WTC11 (cell line): ENCODE data around the gene HSPB6. TPM values are rescaled to one million over a fixed set of nuclear protein-coding genes. Genes with fewer than 3 reads are reported as not detected.

Experiments
- ATAC-seq: fragments of 200-7000 bp; cut with Tn5 transposase; 2 replicates; pipeline ENCODE4 v1.10.0; 2021; ENCODE audit warnings: mild to moderate bottlenecking, moderate library complexity
- CTCF ChIA-PET: fragments of 300-600 bp; sonication (Branson Sonifier 250); formaldehyde crosslinking; loops from one replicate; lab custom pipeline; 2021; ENCODE audit warnings: antibody characterized with exemption; lab: Charles Lee
- POLR2A ChIA-PET: fragments of 350-600 bp; sonication (Branson Sonifier 250); formaldehyde crosslinking; loops from one replicate; lab custom pipeline; 2021; ENCODE audit warnings: antibody characterized with exemption; lab: Charles Lee
- DNase-seq: peaks from one replicate; pipeline ENCODE4 v3.0.0; 2021; ENCODE audit warnings: low spot score
- H3K27ac Mint-ChIP-seq: 2 replicates; pipeline ENCODE4 v1.8.0; 2021; ENCODE audit warnings: mixed read lengths
- H3K27me3 Mint-ChIP-seq: 2 replicates; pipeline ENCODE4 v1.8.0; 2021; ENCODE audit warnings: low read depth, mild to moderate bottlenecking, moderate library complexity, mixed read lengths
- H3K36me3 Mint-ChIP-seq: 2 replicates; pipeline ENCODE4 v1.8.0; 2021; ENCODE audit warnings: mixed read lengths
- H3K4me1 Mint-ChIP-seq: 2 replicates; pipeline ENCODE4 v1.8.0; 2022; ENCODE audit warnings: mixed read lengths
- H3K4me3 Mint-ChIP-seq: 2 replicates; pipeline ENCODE4 v1.8.0; 2021; ENCODE audit warnings: mild to moderate bottlenecking, moderate library complexity, mixed read lengths
- H3K9me3 Mint-ChIP-seq: 2 replicates; pipeline ENCODE4 v1.8.0; 2021; ENCODE audit warnings: mixed read lengths
- AFF4 ChIP-seq: sonication (generic); formaldehyde crosslinking; IDR thresholded peaks from 2 replicates; pipeline ENCODE4 v1.8.1; 2023; ENCODE audit warnings: mild to moderate bottlenecking, missing genetic modification reagents, borderline replicate concordance
- ATF2 ChIP-seq: sonication (generic); formaldehyde crosslinking; IDR thresholded peaks from 2 replicates; pipeline ENCODE4 v1.8.1; 2022; ENCODE audit warnings: low read depth, missing genetic modification reagents, borderline replicate concordance
- E2F4 ChIP-seq: sonication (generic); formaldehyde crosslinking; IDR thresholded peaks from 2 replicates; pipeline ENCODE4 v1.8.1; 2022; ENCODE audit warnings: low read depth, mild to moderate bottlenecking, moderate library complexity, missing genetic modification reagents, borderline replicate concordance
- FOXK1 ChIP-seq: sonication (generic); formaldehyde crosslinking; IDR thresholded peaks from 2 replicates; pipeline ENCODE4 v1.8.0; 2022; ENCODE audit warnings: mild to moderate bottlenecking, moderate library complexity, missing genetic modification reagents
- HMGA2 ChIP-seq: fragments of 250-450 bp; sonication (Bioruptor Pico); IDR thresholded peaks from 2 replicates; pipeline ENCODE4 v1.4.0; 2021; ENCODE audit warnings: mild to moderate bottlenecking, moderate library complexity
- NFE2L1 ChIP-seq: sonication (generic); formaldehyde crosslinking; IDR thresholded peaks from 2 replicates; pipeline ENCODE4 v1.8.1; 2023; ENCODE audit warnings: missing genetic modification reagents
- NR1H2 ChIP-seq: sonication (generic); formaldehyde crosslinking; IDR thresholded peaks from 2 replicates; pipeline ENCODE4 v1.9.0; 2021; ENCODE audit warnings: mild to moderate bottlenecking, moderate library complexity, missing genetic modification reagents
- RORB ChIP-seq: fragments of 250-450 bp; sonication (Bioruptor Pico); IDR thresholded peaks from 2 replicates; pipeline ENCODE4 v1.9.0; 2021; ENCODE audit warnings: mild to moderate bottlenecking
- SOX15 ChIP-seq: fragments of 250-450 bp; sonication (Bioruptor Pico); IDR thresholded peaks from 2 replicates; pipeline ENCODE4 v1.9.0; 2021; ENCODE audit warnings: mild to moderate bottlenecking
- TCF7 ChIP-seq: sonication (generic); formaldehyde crosslinking; IDR thresholded peaks from 2 replicates; pipeline ENCODE4 v1.8.0; 2022; ENCODE audit warnings: mild to moderate bottlenecking, low read depth, missing genetic modification reagents, moderate library complexity
- TEAD1 ChIP-seq: sonication (generic); formaldehyde crosslinking; IDR thresholded peaks from 2 replicates; pipeline ENCODE4 v1.8.0; 2022; ENCODE audit warnings: mild to moderate bottlenecking, missing genetic modification reagents
- ZNF121 ChIP-seq: sonication (generic); formaldehyde crosslinking; IDR thresholded peaks from 2 replicates; pipeline ENCODE4 v1.8.0; 2023; ENCODE audit warnings: missing genetic modification reagents
- ZSCAN18 ChIP-seq: fragments of 250-450 bp; sonication (Bioruptor Pico); IDR thresholded peaks from 2 replicates; pipeline ENCODE4 v2.1.2; 2022; ENCODE audit warnings: mild to moderate bottlenecking, moderate library complexity
- total RNA-seq: library from RNA; stranded (reverse); gene quantifications from 3 replicates; pipeline ENCODE4 v1.2.3, GENCODE V29; 2021
- TF ChIP-seq, protein P1 (sequence below): sonication (generic); formaldehyde crosslinking; IDR thresholded peaks from 2 replicates; pipeline ENCODE4 v1.8.1; 2023; ENCODE audit warnings: mild to moderate bottlenecking, missing genetic modification reagents
- TF ChIP-seq, protein P2 (sequence below): fragments of 250-450 bp; sonication (Bioruptor Pico); IDR thresholded peaks from 2 replicates; pipeline ENCODE4 v1.9.0; 2021; ENCODE audit warnings: mild to moderate bottlenecking
- TF ChIP-seq, protein P3 (sequence below): fragments of 250-450 bp; sonication (Bioruptor Pico); IDR thresholded peaks from 2 replicates; pipeline ENCODE4 v1.8.0; 2021; ENCODE audit warnings: mild to moderate bottlenecking
- TF ChIP-seq, protein P4 (sequence below): sonication (generic); formaldehyde crosslinking; IDR thresholded peaks from 2 replicates; pipeline ENCODE4 v1.8.1; 2023; ENCODE audit warnings: mild to moderate bottlenecking, missing genetic modification reagents, moderate library complexity

Gene HSPB6
- total RNA-seq, 1 experiment from 2014 or later, result 1.7 TPM

DNA sequence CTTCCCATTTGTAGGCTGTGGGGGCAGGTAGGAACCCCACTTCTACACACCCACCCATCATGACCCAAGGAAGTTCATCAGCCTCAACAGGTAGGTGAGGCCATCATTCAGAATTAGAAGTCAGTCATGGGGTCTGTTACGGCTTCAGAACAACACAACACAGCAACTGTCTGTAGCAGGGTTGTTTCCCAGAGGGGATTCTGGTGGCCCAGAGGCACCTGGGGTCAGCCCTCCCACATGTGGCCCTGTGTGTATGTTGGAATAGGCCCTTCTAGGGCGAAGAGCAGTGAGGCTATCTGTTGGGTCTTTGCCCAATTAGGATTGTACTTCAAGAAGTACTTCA lies 18.0 kb downstream of the HSPB6 start (continued):
- TF ChIP-seq ZSCAN18 (CRISPR knock-in tag) (no peak), ATF2 (CRISPR knock-in tag) (no peak), FOXK1 (CRISPR knock-in tag) (no peak), SOX15 (CRISPR knock-in tag) (no peak), HMGA2 (CRISPR knock-in tag) (no peak), TEAD1 (no peak), E2F4 (CRISPR knock-in tag) (no peak)
- TF ChIP-seq, protein P1, sequence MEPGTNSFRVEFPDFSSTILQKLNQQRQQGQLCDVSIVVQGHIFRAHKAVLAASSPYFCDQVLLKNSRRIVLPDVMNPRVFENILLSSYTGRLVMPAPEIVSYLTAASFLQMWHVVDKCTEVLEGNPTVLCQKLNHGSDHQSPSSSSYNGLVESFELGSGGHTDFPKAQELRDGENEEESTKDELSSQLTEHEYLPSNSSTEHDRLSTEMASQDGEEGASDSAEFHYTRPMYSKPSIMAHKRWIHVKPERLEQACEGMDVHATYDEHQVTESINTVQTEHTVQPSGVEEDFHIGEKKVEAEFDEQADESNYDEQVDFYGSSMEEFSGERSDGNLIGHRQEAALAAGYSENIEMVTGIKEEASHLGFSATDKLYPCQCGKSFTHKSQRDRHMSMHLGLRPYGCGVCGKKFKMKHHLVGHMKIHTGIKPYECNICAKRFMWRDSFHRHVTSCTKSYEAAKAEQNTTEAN (CRISPR knock-in tag), result no peak
- TF ChIP-seq, protein P2, sequence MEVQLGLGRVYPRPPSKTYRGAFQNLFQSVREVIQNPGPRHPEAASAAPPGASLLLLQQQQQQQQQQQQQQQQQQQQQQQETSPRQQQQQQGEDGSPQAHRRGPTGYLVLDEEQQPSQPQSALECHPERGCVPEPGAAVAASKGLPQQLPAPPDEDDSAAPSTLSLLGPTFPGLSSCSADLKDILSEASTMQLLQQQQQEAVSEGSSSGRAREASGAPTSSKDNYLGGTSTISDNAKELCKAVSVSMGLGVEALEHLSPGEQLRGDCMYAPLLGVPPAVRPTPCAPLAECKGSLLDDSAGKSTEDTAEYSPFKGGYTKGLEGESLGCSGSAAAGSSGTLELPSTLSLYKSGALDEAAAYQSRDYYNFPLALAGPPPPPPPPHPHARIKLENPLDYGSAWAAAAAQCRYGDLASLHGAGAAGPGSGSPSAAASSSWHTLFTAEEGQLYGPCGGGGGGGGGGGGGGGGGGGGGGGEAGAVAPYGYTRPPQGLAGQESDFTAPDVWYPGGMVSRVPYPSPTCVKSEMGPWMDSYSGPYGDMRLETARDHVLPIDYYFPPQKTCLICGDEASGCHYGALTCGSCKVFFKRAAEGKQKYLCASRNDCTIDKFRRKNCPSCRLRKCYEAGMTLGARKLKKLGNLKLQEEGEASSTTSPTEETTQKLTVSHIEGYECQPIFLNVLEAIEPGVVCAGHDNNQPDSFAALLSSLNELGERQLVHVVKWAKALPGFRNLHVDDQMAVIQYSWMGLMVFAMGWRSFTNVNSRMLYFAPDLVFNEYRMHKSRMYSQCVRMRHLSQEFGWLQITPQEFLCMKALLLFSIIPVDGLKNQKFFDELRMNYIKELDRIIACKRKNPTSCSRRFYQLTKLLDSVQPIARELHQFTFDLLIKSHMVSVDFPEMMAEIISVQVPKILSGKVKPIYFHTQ (CRISPR knock-in tag), result no peak
- TF ChIP-seq, protein P3, sequence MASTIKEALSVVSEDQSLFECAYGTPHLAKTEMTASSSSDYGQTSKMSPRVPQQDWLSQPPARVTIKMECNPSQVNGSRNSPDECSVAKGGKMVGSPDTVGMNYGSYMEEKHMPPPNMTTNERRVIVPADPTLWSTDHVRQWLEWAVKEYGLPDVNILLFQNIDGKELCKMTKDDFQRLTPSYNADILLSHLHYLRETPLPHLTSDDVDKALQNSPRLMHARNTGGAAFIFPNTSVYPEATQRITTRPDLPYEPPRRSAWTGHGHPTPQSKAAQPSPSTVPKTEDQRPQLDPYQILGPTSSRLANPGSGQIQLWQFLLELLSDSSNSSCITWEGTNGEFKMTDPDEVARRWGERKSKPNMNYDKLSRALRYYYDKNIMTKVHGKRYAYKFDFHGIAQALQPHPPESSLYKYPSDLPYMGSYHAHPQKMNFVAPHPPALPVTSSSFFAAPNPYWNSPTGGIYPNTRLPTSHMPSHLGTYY, result no peak

GRCh38 chr19:35738021-35738886 lies 18.6 kb downstream of the HSPB6 start:
- ATAC-seq (no peak), DNase-seq (no peak)
- POLR2A ChIA-PET, result no interaction called here
- no peaks in the 10 kb centered on the region for H3K9me3 Mint-ChIP-seq
- TF ChIP-seq RORB (no peak), NFE2L1 (CRISPR knock-in tag) (no peak), TCF7 (CRISPR knock-in tag) (no peak), NR1H2 (no peak), AFF4 (no peak), HMGA2 (CRISPR knock-in tag) (no peak), ZNF121 (no peak)
- TF ChIP-seq, protein P4, sequence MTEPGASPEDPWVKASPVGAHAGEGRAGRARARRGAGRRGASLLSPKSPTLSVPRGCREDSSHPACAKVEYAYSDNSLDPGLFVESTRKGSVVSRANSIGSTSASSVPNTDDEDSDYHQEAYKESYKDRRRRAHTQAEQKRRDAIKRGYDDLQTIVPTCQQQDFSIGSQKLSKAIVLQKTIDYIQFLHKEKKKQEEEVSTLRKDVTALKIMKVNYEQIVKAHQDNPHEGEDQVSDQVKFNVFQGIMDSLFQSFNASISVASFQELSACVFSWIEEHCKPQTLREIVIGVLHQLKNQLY, result no peak
- TF ChIP-seq, all 79 proteins: peak for 0
- Mint-ChIP-seq H3K4me1 (peaks cover 6% of the 10 kb centered on the region), H3K27ac (no peak overlapping the region), H3K4me3 (no peak overlapping the region), H3K27me3 (no peaks in the 10 kb centered on the region), H3K36me3 (peaks cover 34% of the 10 kb centered on the region)
- CTCF ChIA-PET, result interaction anchor here (0.6 kb wide), 1 partner anchor 125 kb away, joined by 3 read pairs; no protein-coding TSS in a partner anchor
